AG04449 (cell line): ENCODE results near the gene HNRNPA3.

Experiments
- CTCF ChIA-PET: fragments of 350-600 bp; formaldehyde crosslinking; extraction: SDS; loops from one replicate; lab custom pipeline; 2021; ENCODE audit warnings: antibody characterized with exemption; lab: Yijun Ruan, JAX
- POLR2A ChIA-PET: fragments of 400-600, 350-600 bp; formaldehyde crosslinking; extraction: SDS; loops from one replicate; lab custom pipeline; 2020; ENCODE audit warnings: antibody characterized with exemption, inconsistent platforms; lab: Yijun Ruan, JAX
- DNase-seq: peaks from one replicate; pipeline ENCODE4 v3.0.0-alpha.2; 2010; ENCODE audit warnings: low read depth, low spot score
- H3K4me3 ChIP-seq: 2 replicates; pipeline ENCODE4 v1.5.1; 2011; ENCODE audit warnings: low read depth, mild to moderate bottlenecking, control low read depth, low read length
- CTCF ChIP-seq: IDR thresholded peaks from one replicate; pipeline ENCODE4 v1.5.1; 2011; ENCODE audit warnings: mild to moderate bottlenecking, moderate library complexity, low read length, control low read depth, inconsistent platforms; ENCODE audit not compliant: insufficient read depth; ENCODE audit errors: missing control alignments

HNRNPA3 gene

GRCh38 chr2:177212106-177212890, at the start of gene HNRNPA3:
TSS of gene HNRNPA3 (plus strand) at chr2:177212794. CDS start at chr2:177212800, 6 bp downstream.
- DNase-seq: peak; percentile 91
- peak within 1 kb of the TSS; percentile 65 for H3K4me3 ChIP-seq
- POLR2A ChIA-PET: interaction anchor here (0.8 to 1.7 kb wide), 4 partner anchors 10 to 52 kb away, joined by 3 to 20 read pairs (median 8); partner anchors contain the start of gene NFE2L2
- CTCF ChIA-PET: interaction anchor here (1.0 to 1.5 kb wide), 2 partner anchors 13 to 48 kb away, joined by 4 read pairs; no protein-coding TSS in a partner anchor
- peak; percentile 23 for TF ChIP-seq CTCF

GRCh38 chr2:177164131-177164530, 48.5 kb upstream of the HNRNPA3 start:
- H3K4me3 ChIP-seq: peak overlapping the region; percentile 44
- DNase-seq: no peak
- ChIA-PET POLR2A (interaction anchor here (1.3 to 2.9 kb wide), 2 partner anchors 51 to 100 kb away, joined by 4 to 19 read pairs; partner anchors contain the start of gene NFE2L2), CTCF (interaction anchor here (0.8 to 7.9 kb wide), 56 partner anchors 8 to 1053 kb away, joined by 3 to 202 read pairs (median 6); partner anchors contain the start of genes HOXD10, HOXD9 and NFE2L2)
- no peak for TF ChIP-seq CTCF

GRCh38 chr2:177164584-177165052, 48.0 kb upstream of the HNRNPA3 start:
- POLR2A ChIA-PET: interaction anchor here (0.6 to 2.9 kb wide), 3 partner anchors 50 to 99 kb away, joined by 4 to 19 read pairs (median 6); partner anchors contain the start of gene NFE2L2
- no peak for DNase-seq
- peak; percentile 98 for TF ChIP-seq CTCF

GRCh38 chr2:177165061-177165583, 47.5 kb upstream of the HNRNPA3 start:
- ChIA-PET CTCF (interaction anchor here (0.6 to 7.9 kb wide), 68 partner anchors 9 to 1050 kb away, joined by 3 to 202 read pairs (median 4); partner anchors contain the start of genes HOXD9 and NFE2L2), POLR2A (interaction anchor here (0.6 to 2.9 kb wide), 4 partner anchors 47 to 99 kb away, joined by 4 to 19 read pairs (median 8); partner anchors contain the start of genes HNRNPA3 and NFE2L2)
- peak overlapping the region; percentile 34 for H3K4me3 ChIP-seq
- no peak for TF ChIP-seq CTCF
- no peak for DNase-seq

More at GRCh38 chr2:177164584-177165052, 48.0 kb upstream of the HNRNPA3 start:
- H3K4me3 ChIP-seq: peak overlapping the region; percentile 44
- CTCF ChIA-PET: interaction anchor here (0.6 to 7.9 kb wide), 72 partner anchors 8 to 1050 kb away, joined by 3 to 202 read pairs (median 4); partner anchors contain the start of genes HOXD9 and NFE2L2

GRCh38 chr2:177165721-177166711, 46.6 kb upstream of the HNRNPA3 start:
- no peak for DNase-seq
- ChIA-PET CTCF (interaction anchor here (0.7 to 7.9 kb wide), 24 partner anchors 10 to 1042 kb away, joined by 3 to 202 read pairs (median 14); partner anchors contain the start of genes HOXD9 and NFE2L2), POLR2A (interaction anchor here (1.6 to 2.9 kb wide), 2 partner anchors 46 to 98 kb away, joined by 9 to 19 read pairs; partner anchors contain the start of genes HNRNPA3 and NFE2L2)
- TF ChIP-seq CTCF: no peak
- no peak overlapping the region for H3K4me3 ChIP-seq
